GM19023 (cell line): ENCODE measurements around the gene EGFLAM.

ENCODE experiments used
- ATAC-seq: cut with Tn5 transposase; IDR thresholded peaks from one replicate; pipeline ENCODE4 v1.9.1; 2021; ENCODE audit warnings: mild to moderate bottlenecking, moderate library complexity; ENCODE audit not compliant: unreplicated experiment

Gene EGFLAM

GRCh38 chr5:38258319-38259061 is at the start of gene EGFLAM:
Gene EGFLAM, plus strand, starts transcription at chr5:38258559. Its CDS starts 196 bp downstream, at chr5:38258755.
- ATAC-seq: no peak

DNA sequence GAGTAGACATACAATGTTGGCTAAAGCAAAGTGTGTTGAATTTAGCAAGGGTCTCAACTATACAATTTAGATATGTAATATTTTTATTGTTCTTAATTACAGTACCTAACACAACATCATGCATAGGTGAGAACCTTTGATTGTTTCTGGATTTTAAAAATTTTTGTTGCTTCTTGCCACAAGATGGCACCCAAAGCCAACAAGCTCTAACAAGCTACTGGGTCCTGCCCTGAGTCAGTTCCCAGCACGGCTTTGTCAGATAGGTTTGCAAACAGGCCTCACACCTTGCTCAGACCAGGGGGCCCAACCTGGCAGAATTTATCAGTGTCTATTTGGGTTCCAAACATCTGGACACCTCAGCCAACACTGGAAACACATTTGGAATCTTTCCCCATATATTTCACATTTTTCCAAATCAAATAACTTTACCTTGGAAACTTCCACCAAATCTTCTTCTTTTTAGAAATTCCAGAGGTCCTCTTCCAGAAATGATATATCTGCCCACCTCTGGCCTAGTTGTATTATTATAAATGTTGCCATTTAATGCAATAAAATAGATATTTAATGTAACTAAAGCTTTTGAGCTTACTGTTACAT is 49.5 kb upstream of the EGFLAM start:
- ATAC-seq: no peak

- no peak for ATAC-seq
Measured at GRCh38 chr5:38210676-38211353, 47.5 kb upstream of the EGFLAM start.

- ATAC-seq: no peak
Measured at GRCh38 chr5:38211354-38211710, 47.0 kb upstream of the EGFLAM start.

- ATAC-seq: no peak
Measured at GRCh38 chr5:38212307-38212706, 46.1 kb upstream of the EGFLAM start.

DNA sequence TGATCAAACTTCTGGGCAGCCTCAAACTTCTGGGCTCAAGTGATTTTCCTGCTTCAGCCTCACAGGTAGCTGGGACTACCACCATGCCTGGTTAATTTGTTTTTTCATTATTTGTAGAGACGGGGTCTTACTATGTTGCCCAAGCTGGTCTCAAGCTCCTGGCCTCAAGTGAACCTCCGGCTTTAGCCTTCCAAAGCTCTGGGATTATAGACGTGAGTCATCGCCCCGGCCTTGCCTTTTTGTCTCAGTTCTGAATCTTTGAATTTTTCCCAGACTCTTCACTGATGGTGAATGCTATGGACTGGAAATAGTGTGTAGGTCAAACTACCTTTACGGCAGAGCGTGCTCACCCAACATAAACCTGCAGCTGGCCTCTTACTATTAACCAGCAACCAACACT is 32.3 kb upstream of the EGFLAM start:
- ATAC-seq: no peak

- no peak for ATAC-seq
Measured at GRCh38 chr5:38228914-38229313, 29.4 kb upstream of the EGFLAM start.

GRCh38 chr5:38234737-38235136 is 23.6 kb upstream of the EGFLAM start:
- no peak for ATAC-seq

DNA sequence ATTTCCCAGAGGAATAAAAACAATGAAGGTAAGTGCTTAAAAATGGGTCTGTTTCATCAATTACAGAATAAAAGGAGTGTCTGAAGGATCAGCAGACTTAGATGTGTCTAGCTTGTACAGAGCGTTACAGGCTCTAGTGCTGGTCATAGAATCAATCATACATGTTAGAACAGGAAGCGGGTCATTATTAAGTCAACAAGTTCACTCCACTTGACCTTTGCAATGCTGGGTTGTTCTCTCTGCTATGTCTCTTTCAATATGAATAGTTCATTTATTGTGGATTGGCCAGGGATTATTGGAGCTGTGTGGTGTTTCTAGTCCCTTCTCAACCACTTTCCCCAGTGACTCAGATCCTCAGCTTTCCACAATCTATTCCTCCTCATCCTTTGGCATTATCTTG is 20.7 kb upstream of the EGFLAM start:
- ATAC-seq: no peak

- ATAC-seq: no peak
Measured at GRCh38 chr5:38240212-38240611, 18.1 kb upstream of the EGFLAM start.

GRCh38 chr5:38241655-38242054 is 16.7 kb upstream of the EGFLAM start:
- no peak for ATAC-seq

DNA sequence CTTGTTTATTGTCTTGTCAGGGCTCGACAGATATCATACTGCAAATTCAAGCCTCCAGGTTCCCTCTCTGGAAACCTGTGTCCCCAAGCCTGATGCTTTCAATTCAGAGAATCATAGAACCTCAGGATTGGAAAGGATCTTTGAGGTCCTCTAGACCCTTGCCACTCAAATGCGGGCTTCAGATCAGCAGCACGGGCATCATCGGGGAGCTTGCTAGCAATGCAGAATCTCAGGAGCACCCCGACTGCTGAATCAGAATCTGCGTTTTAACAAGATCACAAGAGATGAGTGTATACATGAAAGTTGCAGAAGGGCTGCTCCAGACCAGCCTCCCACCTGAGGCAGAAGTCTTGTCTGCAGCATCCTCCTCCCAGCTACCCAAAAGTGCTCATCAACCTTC is 13.1 kb upstream of the EGFLAM start:
- ATAC-seq: no peak

DNA sequence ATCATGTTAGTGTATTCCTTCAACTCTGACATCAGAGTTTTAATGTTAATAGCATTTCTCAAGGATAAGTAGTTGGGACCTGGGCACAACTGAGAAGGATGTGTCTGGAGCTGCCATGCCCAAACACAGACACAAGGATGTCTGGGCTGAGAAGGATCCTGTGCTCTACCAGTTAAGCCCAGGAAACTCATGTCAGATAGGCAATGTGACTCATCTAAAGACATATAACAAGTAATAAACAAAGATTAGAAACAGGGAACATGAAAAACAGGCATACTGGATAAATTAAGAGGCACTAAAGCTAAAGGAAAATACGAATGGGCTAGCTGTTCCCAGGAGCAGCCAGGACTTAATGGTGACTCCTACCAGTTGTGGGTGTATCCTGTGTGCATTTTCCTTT is 9.1 kb upstream of the EGFLAM start:
- no peak for ATAC-seq

- ATAC-seq: no peak
Measured at GRCh38 chr5:38249812-38250211, 8.5 kb upstream of the EGFLAM start.

GRCh38 chr5:38250763-38251448 is 7.5 kb upstream of the EGFLAM start:
- ATAC-seq: no peak

GRCh38 chr5:38253759-38254158 is 4.6 kb upstream of the EGFLAM start:
- no peak for ATAC-seq

DNA sequence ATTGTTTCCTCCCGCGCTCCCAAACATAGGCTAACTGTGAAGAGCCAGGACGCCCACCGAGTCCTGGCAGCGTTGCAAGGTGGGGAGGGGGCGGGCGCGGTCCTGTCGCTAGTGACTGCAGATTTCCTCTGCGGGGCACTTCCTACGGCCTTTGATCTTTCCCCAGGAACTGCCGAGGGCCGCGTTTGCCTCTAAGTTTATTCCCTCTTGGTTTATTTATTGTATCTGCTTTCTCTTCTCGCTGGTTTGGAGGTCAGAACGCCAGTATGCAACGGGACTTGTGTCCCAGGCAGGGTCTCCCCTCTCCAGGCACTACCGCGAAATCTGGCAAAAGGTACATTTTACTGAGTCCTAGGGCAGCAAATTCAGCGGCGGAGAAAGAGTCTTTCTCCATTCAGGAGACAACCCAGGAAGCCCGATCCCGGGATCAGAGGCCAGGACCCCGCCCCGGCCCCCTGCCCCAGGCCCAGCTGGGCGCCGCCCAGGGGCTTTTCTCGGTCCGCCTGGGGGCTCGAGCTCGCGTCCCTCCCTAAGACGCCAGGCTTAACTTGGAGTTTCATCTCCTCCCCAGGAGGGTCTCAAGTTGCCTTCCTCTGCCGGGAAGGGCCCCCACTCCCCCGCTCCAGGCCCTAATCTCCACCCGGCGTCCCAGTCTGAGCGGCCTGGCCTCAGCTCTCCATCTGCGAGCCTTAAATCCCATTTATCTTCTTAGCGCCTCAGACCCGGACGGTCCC is 884 bp upstream of the EGFLAM start:
- ATAC-seq: no peak

GRCh38 chr5:38258042-38258318 is 379 bp upstream of the EGFLAM start:
- no peak for ATAC-seq

- ATAC-seq: no peak
Measured at GRCh38 chr5:38259062-38259808, 876 bp downstream of the EGFLAM start.

GRCh38 chr5:38259809-38260160 is 1.4 kb downstream of the EGFLAM start:
- ATAC-seq: no peak

- ATAC-seq: no peak
Measured at GRCh38 chr5:38263983-38264382, 5.6 kb downstream of the EGFLAM start.
